ENCODE data around the gene GRM3. TPM values are rescaled to one million over a fixed set of nuclear protein-coding genes. Genes with fewer than 3 reads are reported as not detected.

Gene GRM3
- total RNA-seq, 2 experiments from 2014 or later, result not detected

DNA sequence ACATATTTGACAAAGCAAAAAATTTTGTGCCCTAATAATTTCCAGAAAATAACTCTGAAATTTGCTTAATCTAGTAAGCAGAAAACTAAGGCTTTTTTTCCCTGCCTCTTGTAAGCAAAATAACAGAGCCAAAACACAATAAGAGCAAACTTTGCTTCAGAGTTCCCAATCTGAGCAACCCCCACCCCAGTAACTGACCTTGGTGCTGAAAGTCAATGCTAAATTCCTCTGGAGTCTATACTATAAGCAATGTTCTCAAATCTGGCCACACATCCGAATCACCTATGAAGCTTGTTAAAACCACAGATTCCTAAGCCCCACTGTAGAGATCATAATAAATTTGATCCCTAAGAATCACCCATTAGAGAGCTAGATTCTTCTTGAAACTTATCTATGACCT is 265.2 kb downstream of the GRM3 start:
- H3K4me1 Mint-ChIP-seq (ENCODE audit: low read depth), result no peaks in the 10 kb centered on the region
- no peak overlapping the region for H3K27ac Mint-ChIP-seq
- intact Hi-C loops (cut with DNase I, micrococcal nuclease), result no loop called here
- Histone ChIP-seq H3K9me3 (ENCODE audit: control insufficient read depth in 1 of 2, insufficient read depth in 1 of 2, low read length in 2 of 2) (no peaks in the 10 kb centered on the region), H3K27ac (ENCODE audit: low read depth in 1 of 2, low read length in 2 of 2) (no peak overlapping the region), H3K27me3 (ENCODE audit: control insufficient read depth in 1 of 2, insufficient read depth in 2 of 2, low read length in 2 of 2) (no peaks in the 10 kb centered on the region), H3K4me3 (ENCODE audit: low read length) (no peak overlapping the region), H3K4me1 (ENCODE audit: insufficient read depth, low read length) (no peaks in the 10 kb centered on the region), H3K36me3 (ENCODE audit: insufficient read depth, low read length) (no peaks in the 10 kb centered on the region)
- peaks cover 7% of the 10 kb centered on the region for H3K27me3 Mint-ChIP-seq
- no peaks in the 10 kb centered on the region for H3K36me3 Mint-ChIP-seq (ENCODE audit: low read depth)
- ChIA-PET CTCF (interaction anchor here (1.0 kb wide), 1 partner anchor 328 kb away, joined by 3 read pairs; no protein-coding TSS in a partner anchor), POLR2A (no interaction called here)
- ATAC-seq (ENCODE audit: poor library complexity), result no peak
- TF ChIP-seq, protein P1, sequence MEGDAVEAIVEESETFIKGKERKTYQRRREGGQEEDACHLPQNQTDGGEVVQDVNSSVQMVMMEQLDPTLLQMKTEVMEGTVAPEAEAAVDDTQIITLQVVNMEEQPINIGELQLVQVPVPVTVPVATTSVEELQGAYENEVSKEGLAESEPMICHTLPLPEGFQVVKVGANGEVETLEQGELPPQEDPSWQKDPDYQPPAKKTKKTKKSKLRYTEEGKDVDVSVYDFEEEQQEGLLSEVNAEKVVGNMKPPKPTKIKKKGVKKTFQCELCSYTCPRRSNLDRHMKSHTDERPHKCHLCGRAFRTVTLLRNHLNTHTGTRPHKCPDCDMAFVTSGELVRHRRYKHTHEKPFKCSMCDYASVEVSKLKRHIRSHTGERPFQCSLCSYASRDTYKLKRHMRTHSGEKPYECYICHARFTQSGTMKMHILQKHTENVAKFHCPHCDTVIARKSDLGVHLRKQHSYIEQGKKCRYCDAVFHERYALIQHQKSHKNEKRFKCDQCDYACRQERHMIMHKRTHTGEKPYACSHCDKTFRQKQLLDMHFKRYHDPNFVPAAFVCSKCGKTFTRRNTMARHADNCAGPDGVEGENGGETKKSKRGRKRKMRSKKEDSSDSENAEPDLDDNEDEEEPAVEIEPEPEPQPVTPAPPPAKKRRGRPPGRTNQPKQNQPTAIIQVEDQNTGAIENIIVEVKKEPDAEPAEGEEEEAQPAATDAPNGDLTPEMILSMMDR (IDR thresholded peaks at IDR 0.05), result no peak
- no peak for DNase-seq
- no peaks in the 10 kb centered on the region for H3K9me3 Mint-ChIP-seq
- H3K4me3 Mint-ChIP-seq, result no peak overlapping the region

DNA sequence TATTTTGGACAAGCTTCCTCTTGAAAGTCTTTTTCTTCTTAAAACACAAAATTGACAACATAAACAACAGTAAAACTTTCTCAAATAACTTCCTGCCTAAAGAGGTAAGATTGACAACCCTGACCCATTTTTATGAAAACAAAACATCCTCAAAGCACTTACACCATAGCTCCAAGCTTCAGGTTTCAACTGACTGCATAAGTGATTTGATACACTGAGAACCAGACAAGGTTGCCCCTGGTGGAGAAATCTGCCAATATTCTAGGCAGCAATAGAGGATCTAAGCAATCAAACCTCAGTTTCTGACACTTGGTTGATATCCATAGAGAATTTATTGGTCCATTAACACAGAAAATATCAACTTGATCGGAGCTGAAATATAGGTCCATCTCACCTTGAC is 267.9 kb downstream of the GRM3 start:
- Histone ChIP-seq H3K27me3 (ENCODE audit: control insufficient read depth in 1 of 2, insufficient read depth in 2 of 2, low read length in 2 of 2) (no peaks in the 10 kb centered on the region), H3K4me3 (ENCODE audit: low read length) (no peak overlapping the region), H3K9me3 (ENCODE audit: control insufficient read depth in 1 of 2, insufficient read depth in 1 of 2, low read length in 2 of 2) (no peaks in the 10 kb centered on the region), H3K27ac (ENCODE audit: low read depth in 1 of 2, low read length in 2 of 2) (no peak overlapping the region), H3K36me3 (ENCODE audit: insufficient read depth, low read length) (no peaks in the 10 kb centered on the region), H3K4me1 (ENCODE audit: insufficient read depth, low read length) (no peaks in the 10 kb centered on the region)
- intact Hi-C loops (cut with DNase I, micrococcal nuclease), result loop anchor here in 1 of 2 experiments (5.0 kb wide), 1 partner anchor 506 kb away; no protein-coding TSS in a partner anchor
- no peaks in the 10 kb centered on the region for H3K9me3 Mint-ChIP-seq
- no peak overlapping the region for H3K27ac Mint-ChIP-seq
- no peak overlapping the region for H3K4me3 Mint-ChIP-seq
- H3K27me3 Mint-ChIP-seq, result peaks cover 7% of the 10 kb centered on the region
- no peaks in the 10 kb centered on the region for H3K4me1 Mint-ChIP-seq (ENCODE audit: low read depth)
- TF ChIP-seq, protein P1 (IDR thresholded peaks at IDR 0.05), result no peak
- DNase-seq, result no peak
- ChIA-PET POLR2A (no interaction called here), CTCF (interaction anchor here (0.8 to 1.7 kb wide), 2 partner anchors 13 to 209 kb away, joined by 4 read pairs; no protein-coding TSS in a partner anchor)
- ATAC-seq (ENCODE audit: poor library complexity), result no peak
- H3K36me3 Mint-ChIP-seq (ENCODE audit: low read depth), result no peaks in the 10 kb centered on the region

DNA sequence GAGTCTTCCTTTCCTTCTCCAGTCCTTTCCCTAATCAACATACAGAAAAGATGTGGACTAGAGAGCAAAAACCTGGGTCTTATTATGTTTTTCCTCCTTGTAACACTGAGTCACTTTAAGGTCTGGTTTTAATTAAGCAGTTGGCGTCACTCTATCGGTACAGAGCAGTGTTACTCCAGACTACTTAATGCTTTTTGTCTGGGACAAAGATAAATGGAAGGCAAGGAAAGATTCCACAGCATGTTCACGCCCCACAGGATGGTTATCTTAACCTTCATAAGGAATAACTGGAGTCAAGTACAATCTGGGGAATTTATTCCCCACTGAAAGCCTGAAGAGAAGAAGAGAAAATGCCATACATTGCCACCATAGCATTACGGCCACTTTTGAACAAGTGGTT is 270.0 kb downstream of the GRM3 start:
- CTCF ChIA-PET, result no interaction called here
- ATAC-seq (ENCODE audit: poor library complexity), result no peak
- intact Hi-C loops (cut with DNase I, micrococcal nuclease), result loop anchor here in 1 of 2 experiments (5.0 kb wide), 1 partner anchor 504 kb away; no protein-coding TSS in a partner anchor

More for the DNA sequence above, 270.0 kb downstream of the GRM3 start:
- no peak overlapping the region for H3K4me3 ChIP-seq (ENCODE audit: low read length)
- POLR2A ChIA-PET, result no interaction called here
- no peaks in the 10 kb centered on the region for H3K36me3 ChIP-seq (ENCODE audit: insufficient read depth, low read length)
- H3K9me3 ChIP-seq (ENCODE audit: control insufficient read depth in 1 of 2, insufficient read depth in 1 of 2, low read length in 2 of 2), result no peaks in the 10 kb centered on the region
- H3K4me3 Mint-ChIP-seq, result no peak overlapping the region
- H3K4me1 Mint-ChIP-seq (ENCODE audit: low read depth), result no peaks in the 10 kb centered on the region
- no peak overlapping the region for H3K27ac ChIP-seq (ENCODE audit: low read depth in 1 of 2, low read length in 2 of 2)
- DNase-seq, result no peak
- no peaks in the 10 kb centered on the region for H3K36me3 Mint-ChIP-seq (ENCODE audit: low read depth)
- TF ChIP-seq, protein P1 (IDR thresholded peaks at IDR 0.05), result no peak
- peaks cover 7% of the 10 kb centered on the region for H3K27me3 Mint-ChIP-seq
- H3K27me3 ChIP-seq (ENCODE audit: control insufficient read depth in 1 of 2, insufficient read depth in 2 of 2, low read length in 2 of 2), result no peaks in the 10 kb centered on the region
- H3K4me1 ChIP-seq (ENCODE audit: insufficient read depth, low read length), result no peaks in the 10 kb centered on the region
- no peak overlapping the region for H3K27ac Mint-ChIP-seq
- no peaks in the 10 kb centered on the region for H3K9me3 Mint-ChIP-seq

All from CD4-positive, alpha-beta T cell (primary cell).